PFSK-1 (cell line): ENCODE data around the gene TOP2A.

ENCODE experiments used
- POLR2AphosphoS5 ChIP-seq: IDR thresholded peaks from 2 replicates; pipeline ENCODE4 v1.6.1; 2012; ENCODE audit warnings: low read depth, mild to moderate bottlenecking, control low read depth, low read length, moderate library complexity
- REST ChIP-seq, 2 experiments: IDR thresholded peaks; 2 replicates each; pipeline versions ENCODE4 v1.6.1 to v1.8.0; 2011 to 2012; ENCODE audit warnings: low read depth in 2 of 2, low read length in 2 of 2, control low read depth in 1 of 2, inconsistent platforms in 1 of 2, mild to moderate bottlenecking in 1 of 2, moderate library complexity in 1 of 2; ENCODE audit not compliant: insufficient read depth in 1 of 2
- SIN3A ChIP-seq: IDR thresholded peaks from 2 replicates; pipeline ENCODE4 v1.6.1; 2012; ENCODE audit warnings: mild to moderate bottlenecking, low read length, moderate library complexity, borderline replicate concordance; ENCODE audit not compliant: insufficient read depth
- TAF1 ChIP-seq: IDR thresholded peaks from 2 replicates; pipeline ENCODE4 v1.6.1; 2012; ENCODE audit warnings: low read length, control low read depth, borderline replicate concordance; ENCODE audit not compliant: insufficient read depth

GRCh38 chr17:40454613-40454995, 36.9 kb upstream of the TOP2A start:
- TF ChIP-seq POLR2AphosphoS5: no peak
- no peak for TF ChIP-seq TAF1
- no peak for TF ChIP-seq SIN3A
- no peak for TF ChIP-seq REST (IDR thresholded peaks at IDR 0.05; ENCODE audit: insufficient read depth in 1 of 2, low read depth in 2 of 2, low read length in 2 of 2)
